GM12878 (cell line): Measurements from ENCODE around the gene GSTCD. TPM values are rescaled to one million over a fixed set of nuclear protein-coding genes. Genes with fewer than 3 reads are reported as not detected.

Source experiments
- ATAC-seq: fragments of 200-7000 bp; cut with Tn5 transposase; 3 replicates; pipeline ENCODE4 v1.9.1; 2020; ENCODE audit warnings: mild to moderate bottlenecking, moderate library complexity
- BruUV-seq: library from RNA; stranded (reverse); fragments of 400-500 nt; replicated peaks from 2 replicates; lab custom pipeline; 2021; lab: Mats Ljungman, UMichigan
- CTCF ChIA-PET: fragments of 300-600 bp; sonication (Branson Sonifier 250); formaldehyde crosslinking; extraction: SDS; loops from one replicate; lab custom pipeline; 2021; ENCODE audit warnings: inconsistent platforms; lab: Yijun Ruan, JAX
- POLR2A ChIA-PET: fragments of 350-600 bp; formaldehyde crosslinking; extraction: SDS; loops from one replicate; lab custom pipeline; 2021; ENCODE audit warnings: inconsistent platforms; lab: Charles Lee
- RAD21 ChIA-PET: fragments of 300-600 bp; sonication (Branson Sonifier 250); formaldehyde crosslinking; loops from one replicate; lab custom pipeline; 2023; ENCODE audit warnings: antibody characterized with exemption; ENCODE audit not compliant: unreplicated experiment; lab: Charles Lee
- SMC1A ChIA-PET: fragments of 300-600 bp; sonication (Branson Sonifier 250); formaldehyde crosslinking; loops from one replicate; lab custom pipeline; 2023; ENCODE audit not compliant: unreplicated experiment, uncharacterized antibody; lab: Charles Lee
- DNase-seq: peaks from one replicate; pipeline ENCODE4 v3.0.0-alpha.2; 2011; ENCODE audit warnings: low read depth, low spot score
- FAIRE-seq: peaks from 3 replicates; lab custom pipeline; 2011; peaks lifted over from hg19 to GRCh38; lab: Jason Lieb, UNC
- H2AFZ ChIP-seq: 2 replicates; pipeline ENCODE4 v1.6.0; 2011; ENCODE audit warnings: low read depth, low read length, control low read depth; ENCODE audit not compliant: control insufficient read depth
- H3K27ac ChIP-seq: 2 replicates; pipeline ENCODE4 v1.5.1; 2011; ENCODE audit warnings: control low read depth; ENCODE audit not compliant: control insufficient read depth, insufficient read depth
- H3K27me3 ChIP-seq, 2 experiments: replicated peaks in 1 of 2; 2 replicates each; pipeline versions ENCODE4 v1.6.0 to v1.6.1; 2011; ENCODE audit warnings: low read length in 1 of 2; ENCODE audit not compliant: control insufficient read depth in 2 of 2, insufficient read depth in 2 of 2
- H3K36me3 ChIP-seq, 2 experiments: 2 replicates each; pipeline ENCODE4 v1.5.1; 2011; ENCODE audit warnings: low read length in 1 of 2; ENCODE audit not compliant: control insufficient read depth in 2 of 2, insufficient read depth in 2 of 2
- H3K4me1 ChIP-seq: 2 replicates; pipeline ENCODE4 v1.6.1; 2011; ENCODE audit warnings: mild to moderate bottlenecking, low read length, moderate library complexity, mixed read lengths; ENCODE audit not compliant: control insufficient read depth, insufficient read depth
- H3K4me2 ChIP-seq: 2 replicates; pipeline ENCODE4 v1.6.0; 2011; ENCODE audit warnings: control low read depth; ENCODE audit not compliant: control insufficient read depth, insufficient read depth
- H3K4me3 ChIP-seq: fragments of 200-600 bp; sonication (generic); 2 replicates; pipeline ENCODE4 v1.5.1; 2016
- H3K79me2 ChIP-seq: 2 replicates; pipeline ENCODE4 v1.6.0; 2011; ENCODE audit warnings: low read length; ENCODE audit not compliant: control insufficient read depth, insufficient read depth
- H3K9ac ChIP-seq: 2 replicates; pipeline ENCODE4 v1.8.0; 2011; ENCODE audit warnings: low read length, control low read depth, mixed read lengths; ENCODE audit not compliant: control insufficient read depth, insufficient read depth
- H3K9me3 ChIP-seq: replicated peaks from 3 replicates; pipeline ENCODE4 v1.5.1; 2011; ENCODE audit warnings: mild to moderate bottlenecking, low read length; ENCODE audit not compliant: control insufficient read depth, insufficient read depth
- H4K20me1 ChIP-seq: 2 replicates; pipeline ENCODE4 v1.6.0; 2011; ENCODE audit not compliant: control insufficient read depth, insufficient read depth
- BCLAF1 ChIP-seq: fragments of 450-650 bp; IDR thresholded peaks from 2 replicates; pipeline ENCODE4 v1.6.1; 2017; ENCODE audit warnings: antibody characterized with exemption, mild to moderate bottlenecking, moderate library complexity
- BRCA1 ChIP-seq: IDR thresholded peaks from 2 replicates; pipeline ENCODE4 v1.6.1; 2011; ENCODE audit warnings: low read depth, low read length, improper control_type of control experiment
- CEBPB ChIP-seq, 2 experiments: fragments of 150-350 bp in 1 of 2; IDR thresholded peaks; 2 replicates each; pipeline ENCODE4 v1.6.1; 2012 to 2014; ENCODE audit warnings: low read depth in 2 of 2, low read length in 2 of 2, borderline replicate concordance in 1 of 2, inconsistent platforms in 1 of 2
- ELK1 ChIP-seq: IDR thresholded peaks from 2 replicates; pipeline ENCODE4 v1.6.1; 2012; ENCODE audit warnings: low read depth, low read length, improper control_type of control experiment
- HDGF ChIP-seq: fragments of 450-650 bp; IDR thresholded peaks from 2 replicates; pipeline ENCODE4 v1.6.1; 2016; ENCODE audit warnings: antibody characterized with exemption
- SMARCA5 ChIP-seq: fragments of 450-650 bp; IDR thresholded peaks from 2 replicates; pipeline ENCODE4 v1.6.1; 2017; ENCODE audit warnings: mild to moderate bottlenecking
- SREBF1 ChIP-seq: IDR thresholded peaks from 2 replicates; pipeline ENCODE4 v1.6.1; 2012; ENCODE audit warnings: mild to moderate bottlenecking, low read length
- SUPT20H ChIP-seq: IDR thresholded peaks from 2 replicates; pipeline ENCODE4 v1.6.1; 2011; ENCODE audit warnings: low read depth, mild to moderate bottlenecking, low read length, moderate library complexity, borderline replicate concordance; ENCODE audit not compliant: control insufficient read depth
- WGBS: methylation state at CpG from one replicate; pipeline ENCODE4 v1.1.6; 2016; ENCODE audit warnings: low lambda C conversion rate; ENCODE audit not compliant: insufficient replicate concordance, insufficient coverage; ENCODE audit errors: missing lambda C conversion rate; 5-methylcytosine and 5-hydroxymethylcytosine counted together
- in situ Hi-C: fragments of 300-500 bp; cut with MboI; formaldehyde crosslinking; loops from 9 replicates; pipeline ENCODE4 v1.14.3; 2018; ENCODE audit warnings: mixed read lengths
- intact Hi-C: fragments of 100-400 bp; cut with micrococcal nuclease; formaldehyde crosslinking; loops from one replicate; pipeline ENCODE4 v1.14.2; 2022; ENCODE audit not compliant: unreplicated experiment
- polyA plus RNA-seq, 11 experiments: library from polyadenylated mRNA; depleted of rRNA in 4 of 11; unstranded in 6 of 11; stranded (reverse) in 5 of 11; fragments of >200 nt; fragmentation: Nextera tagmentation in 4 of 11; fragmentation: Illumina TruSeq in 1 of 11; extraction: Ambion mirVana in 4 of 11; extraction: Trizol in 1 of 11; gene quantifications; 1 replicate in 1 of 11; 2 replicates in 10 of 11; pipeline versions ENCODE4 v1.2.1 to v1.2.3, GENCODE V29; 2011 to 2016; ENCODE audit warnings: inconsistent platforms in 2 of 11, missing spikeins in 2 of 11, low read depth in 1 of 11
- total RNA-seq, 4 experiments: library from RNA; depleted of rRNA in 3 of 4; stranded (reverse); fragments of >200 nt in 3 of 4; fragmentation: Illumina TruSeq in 1 of 4; extraction: Trizol in 1 of 4; gene quantifications; 2 replicates each; pipeline versions ENCODE4 v1.2.1 to v1.2.3, GENCODE V29; 2013 to 2021
- TF ChIP-seq, protein P1 (sequence below): IDR thresholded peaks from 2 replicates; pipeline ENCODE4 v1.6.1; 2012; ENCODE audit warnings: low read length, inconsistent platforms

Gene GSTCD
- total and polyA plus RNA-seq, 10 of the 15 experiments (the other 5 are each of a cell fraction or from before 2014, with no cell fraction given) = 4.3 to 28.4 (median 14.1) TPM

GRCh38 chr4:105671301-105671700 lies 37.3 kb upstream of the GSTCD start:
- ChIA-PET CTCF (interaction anchor here (0.9 to 1.2 kb wide), 3 partner anchors 11 to 173 kb away, joined by 3 to 4 read pairs (median 3); no protein-coding TSS in a partner anchor), RAD21 (no interaction called here), SMC1A (interaction anchor here (0.8 to 2.8 kb wide), 3 partner anchors 38 to 156 kb away, joined by 3 to 12 read pairs (median 3); no protein-coding TSS in a partner anchor), POLR2A (no interaction called here)
- no peaks in the 10 kb centered on the region for H3K4me1 ChIP-seq
- no peak overlapping the region for H3K27ac ChIP-seq
- DNase-seq = no peak
- no peaks in the 10 kb centered on the region for H3K27me3 ChIP-seq
- H3K79me2 ChIP-seq = no peaks in the 10 kb centered on the region
- no peak overlapping the region for H3K9ac ChIP-seq
- no peak overlapping the region for H3K4me3 ChIP-seq
- no peak for ATAC-seq
- H3K9me3 ChIP-seq = no peaks in the 10 kb centered on the region
- H3K36me3 ChIP-seq = no peaks in the 10 kb centered on the region
- WGBS = 81% methylated on average over 2 of the region's 2 CpGs
- intact Hi-C loops = no loop called here
- BruUV-seq = no TSS peak
- no peak overlapping the region for H2AFZ ChIP-seq
- no peak for FAIRE-seq
- in situ Hi-C loops = no loop called here
- H4K20me1 ChIP-seq = no peaks in the 10 kb centered on the region
- no peak overlapping the region for H3K4me2 ChIP-seq
- no peak for TF ChIP-seq CEBPB (IDR thresholded peaks at IDR 0.05; ENCODE audit: borderline replicate concordance in 1 of 2, low read depth in 2 of 2, low read length in 2 of 2)
- TF ChIP-seq SREBF1 = no peak
- no peak for TF ChIP-seq SUPT20H
- TF ChIP-seq, all 136 proteins: peak for 0

GRCh38 chr4:105674011-105674410 lies 34.6 kb upstream of the GSTCD start:
- no TSS peak for BruUV-seq
- DNase-seq = no peak
- Histone ChIP-seq H4K20me1 (no peaks in the 10 kb centered on the region), H3K4me3 (no peak overlapping the region), H3K27ac (no peak overlapping the region), H2AFZ (no peak overlapping the region), H3K9me3 (no peaks in the 10 kb centered on the region), H3K4me2 (no peak overlapping the region), H3K27me3 (no peaks in the 10 kb centered on the region), H3K36me3 (no peaks in the 10 kb centered on the region), H3K79me2 (no peaks in the 10 kb centered on the region), H3K9ac (no peak overlapping the region), H3K4me1 (no peaks in the 10 kb centered on the region)
- WGBS = 39% methylated on average over 1 of the region's 1 CpG
- ChIA-PET CTCF (interaction anchor here (1.5 to 1.7 kb wide), 2 partner anchors 9 to 153 kb away, joined by 3 to 7 read pairs; no protein-coding TSS in a partner anchor), SMC1A (interaction anchor here (1.2 kb wide), 1 partner anchor 8 kb away, joined by 3 read pairs; no protein-coding TSS in a partner anchor), RAD21 (no interaction called here), POLR2A (no interaction called here)
- no peak for FAIRE-seq
- ATAC-seq = no peak
- intact Hi-C loops = no loop called here
- in situ Hi-C loops = no loop called here
- TF ChIP-seq, protein P1, sequence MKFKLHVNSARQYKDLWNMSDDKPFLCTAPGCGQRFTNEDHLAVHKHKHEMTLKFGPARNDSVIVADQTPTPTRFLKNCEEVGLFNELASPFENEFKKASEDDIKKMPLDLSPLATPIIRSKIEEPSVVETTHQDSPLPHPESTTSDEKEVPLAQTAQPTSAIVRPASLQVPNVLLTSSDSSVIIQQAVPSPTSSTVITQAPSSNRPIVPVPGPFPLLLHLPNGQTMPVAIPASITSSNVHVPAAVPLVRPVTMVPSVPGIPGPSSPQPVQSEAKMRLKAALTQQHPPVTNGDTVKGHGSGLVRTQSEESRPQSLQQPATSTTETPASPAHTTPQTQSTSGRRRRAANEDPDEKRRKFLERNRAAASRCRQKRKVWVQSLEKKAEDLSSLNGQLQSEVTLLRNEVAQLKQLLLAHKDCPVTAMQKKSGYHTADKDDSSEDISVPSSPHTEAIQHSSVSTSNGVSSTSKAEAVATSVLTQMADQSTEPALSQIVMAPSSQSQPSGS = no peak
- TF ChIP-seq HDGF (no peak), BRCA1 (no peak), BCLAF1 (no peak), ELK1 (no peak), SMARCA5 (no peak)
